ENCODE measurements around the gene RAVER2. TPM values are rescaled to one million over a fixed set of nuclear protein-coding genes. Genes with fewer than 3 reads are reported as not detected.

Gene RAVER2
- total RNA-seq, 1 donor = 9.1 TPM

GRCh38 chr1:64861611-64862010 is 116.7 kb downstream of the RAVER2 start:
- peak; percentile 40 for DNase-seq (ENCODE audit: low read depth)
- no peak overlapping the region for H3K4me3 ChIP-seq (ENCODE audit: low read depth, low read length)
- TF ChIP-seq CTCF (IDR thresholded peaks at IDR 0.05; ENCODE audit: insufficient read depth, low read depth, low read length) = peak; percentile 40

- TF ChIP-seq CTCF (IDR thresholded peaks at IDR 0.05; ENCODE audit: insufficient read depth, low read depth, low read length) = no peak
- no peak for DNase-seq (ENCODE audit: low read depth)
Measured at GRCh38 chr1:64864018-64864940, 119.4 kb downstream of the RAVER2 start.

GRCh38 chr1:64865105-64865757 is 120.4 kb downstream of the RAVER2 start:
- no peak for DNase-seq (ENCODE audit: low read depth)
- TF ChIP-seq CTCF (IDR thresholded peaks at IDR 0.05; ENCODE audit: insufficient read depth, low read depth, low read length) = no peak
- no peak overlapping the region for H3K4me3 ChIP-seq (ENCODE audit: low read depth, low read length)

More at GRCh38 chr1:64864018-64864940, 119.4 kb downstream of the RAVER2 start:
- H3K4me3 ChIP-seq (ENCODE audit: low read depth, low read length) = no peak overlapping the region

GRCh38 chr1:64866689-64867088 is 121.8 kb downstream of the RAVER2 start:
- TF ChIP-seq CTCF (IDR thresholded peaks at IDR 0.05; ENCODE audit: insufficient read depth, low read depth, low read length) = no peak
- DNase-seq (ENCODE audit: low read depth) = no peak
- H3K4me3 ChIP-seq (ENCODE audit: low read depth, low read length) = no peak overlapping the region

- no peak for TF ChIP-seq CTCF (IDR thresholded peaks at IDR 0.05; ENCODE audit: insufficient read depth, low read depth, low read length)
- no peak overlapping the region for H3K4me3 ChIP-seq (ENCODE audit: low read depth, low read length)
- no peak for DNase-seq (ENCODE audit: low read depth)
Measured at GRCh38 chr1:64867266-64867665, 122.4 kb downstream of the RAVER2 start.

- no peak overlapping the region for H3K4me3 ChIP-seq (ENCODE audit: low read depth, low read length)
- DNase-seq (ENCODE audit: low read depth) = no peak
- TF ChIP-seq CTCF (IDR thresholded peaks at IDR 0.05; ENCODE audit: insufficient read depth, low read depth, low read length) = no peak
Measured at GRCh38 chr1:64871256-64871655, 126.4 kb downstream of the RAVER2 start.

Measured in fibroblast of villous mesenchyme (primary cell).